Prostate gland (tissue), 2 donors: ENCODE measurements around the gene AHCTF1.

Experiments
- POLR2A ChIP-seq: fragments of 450-650 bp; IDR thresholded peaks from one replicate; pipeline ENCODE4 v1.6.1; 2016; ENCODE audit warnings: antibody characterized with exemption, mild to moderate bottlenecking
- POLR2AphosphoS5 ChIP-seq: sonication (generic); formaldehyde crosslinking; IDR thresholded peaks from one replicate; pipeline ENCODE4 v1.6.1; 2017; ENCODE audit warnings: antibody characterized with exemption
- TF ChIP-seq, protein P1 (sequence below), 4 experiments: fragments of 200-600 bp in 2 of 4; fragments of 450-650 bp in 2 of 4; sonication (generic) in 2 of 4; IDR thresholded peaks; 1 replicate in 3 of 4; 2 replicates in 1 of 4; pipeline ENCODE4 v1.5.1; 2016 to 2019; ENCODE audit warnings: antibody characterized with exemption in 4 of 4, mild to moderate bottlenecking in 2 of 4, moderate library complexity in 2 of 4

DNA sequence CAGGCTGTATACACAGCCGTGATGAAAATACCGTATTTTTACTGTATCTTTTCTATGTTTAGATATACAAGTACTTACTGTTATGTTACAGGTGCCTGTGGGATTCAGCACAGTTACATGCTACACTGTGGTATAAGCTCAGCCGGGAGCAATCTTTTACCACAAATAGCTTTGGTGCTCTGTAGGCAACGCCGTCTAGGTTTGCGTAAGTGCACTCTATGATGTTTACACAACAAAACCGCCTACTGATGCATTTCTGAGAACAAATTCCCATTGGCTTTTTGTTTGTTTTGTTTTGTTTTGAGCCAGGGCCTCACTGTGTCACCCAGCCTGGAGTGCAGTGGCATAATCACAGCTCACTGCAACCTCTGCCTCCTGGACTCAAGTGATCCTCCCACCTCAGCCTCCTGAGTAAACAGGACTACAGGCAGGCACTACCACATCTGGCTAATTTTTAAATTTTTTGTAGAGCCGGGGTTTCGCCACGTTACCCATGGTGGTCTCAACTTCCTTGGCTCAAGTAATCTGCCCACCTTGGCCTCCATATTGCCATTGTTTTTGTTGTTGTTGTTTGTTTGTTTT is 126.5 kb downstream of the AHCTF1 start:
- TF ChIP-seq POLR2A, result no peak
- TF ChIP-seq, protein P1, sequence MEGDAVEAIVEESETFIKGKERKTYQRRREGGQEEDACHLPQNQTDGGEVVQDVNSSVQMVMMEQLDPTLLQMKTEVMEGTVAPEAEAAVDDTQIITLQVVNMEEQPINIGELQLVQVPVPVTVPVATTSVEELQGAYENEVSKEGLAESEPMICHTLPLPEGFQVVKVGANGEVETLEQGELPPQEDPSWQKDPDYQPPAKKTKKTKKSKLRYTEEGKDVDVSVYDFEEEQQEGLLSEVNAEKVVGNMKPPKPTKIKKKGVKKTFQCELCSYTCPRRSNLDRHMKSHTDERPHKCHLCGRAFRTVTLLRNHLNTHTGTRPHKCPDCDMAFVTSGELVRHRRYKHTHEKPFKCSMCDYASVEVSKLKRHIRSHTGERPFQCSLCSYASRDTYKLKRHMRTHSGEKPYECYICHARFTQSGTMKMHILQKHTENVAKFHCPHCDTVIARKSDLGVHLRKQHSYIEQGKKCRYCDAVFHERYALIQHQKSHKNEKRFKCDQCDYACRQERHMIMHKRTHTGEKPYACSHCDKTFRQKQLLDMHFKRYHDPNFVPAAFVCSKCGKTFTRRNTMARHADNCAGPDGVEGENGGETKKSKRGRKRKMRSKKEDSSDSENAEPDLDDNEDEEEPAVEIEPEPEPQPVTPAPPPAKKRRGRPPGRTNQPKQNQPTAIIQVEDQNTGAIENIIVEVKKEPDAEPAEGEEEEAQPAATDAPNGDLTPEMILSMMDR (IDR thresholded peaks at IDR 0.05), result no peak
- no peak for TF ChIP-seq POLR2AphosphoS5
